PC-9 (cell line): ENCODE data around the gene MOB3B. TPM values are rescaled to one million over a fixed set of nuclear protein-coding genes. Genes with fewer than 3 reads are reported as not detected.
"Not testable (repeated sequence)": the region's sequence is repeated elsewhere in the genome, so short reads cannot be mapped to it uniquely, and the experiment has no call there.

Experiments
- BruUV-seq: library from RNA; stranded (reverse); fragments of 400-500 nt; replicated peaks from 2 replicates; lab custom pipeline; 2021; lab: Mats Ljungman, UMichigan
- CTCF ChIA-PET: fragments of 300-600 bp; sonication (Branson Sonifier 250); formaldehyde crosslinking; loops from one replicate; lab custom pipeline; 2022; ENCODE audit warnings: antibody characterized with exemption; lab: Charles Lee
- POLR2A ChIA-PET: fragments of 300-600 bp; sonication (Branson Sonifier 250); formaldehyde crosslinking; loops from one replicate; lab custom pipeline; 2022; ENCODE audit warnings: antibody characterized with exemption; ENCODE audit not compliant: unreplicated experiment; lab: Charles Lee
- DNase-seq, 2 experiments: peaks; one replicate each; pipeline versions ENCODE4 v3.0.0 to v3.0.0-alpha.2; 2015 to 2022; ENCODE audit warnings: mixed read lengths in 1 of 2
- H2AFZ ChIP-seq: fragments of 200-600 bp; sonication (generic); 2 replicates; pipeline ENCODE4 v1.8.1; 2017; ENCODE audit warnings: antibody characterized with exemption
- H3F3A ChIP-seq: fragments of 200-600 bp; sonication (generic); 2 replicates; pipeline ENCODE4 v1.8.1; 2017; ENCODE audit warnings: antibody characterized with exemption, mild to moderate bottlenecking, low read depth; ENCODE audit not compliant: insufficient read depth
- H3K27ac ChIP-seq: fragments of 200-600 bp; sonication (generic); 2 replicates; pipeline ENCODE4 v1.6.1; 2016; ENCODE audit warnings: mixed run types
- H3K27me3 ChIP-seq: fragments of 200-600 bp; sonication (generic); 2 replicates; pipeline ENCODE4 v1.6.1; 2016; ENCODE audit warnings: low read depth, mixed run types; ENCODE audit not compliant: insufficient read depth
- H3K36me3 ChIP-seq: fragments of 200-600 bp; sonication (generic); 2 replicates; pipeline ENCODE4 v1.6.1; 2016; ENCODE audit warnings: low read depth, mixed run types
- H3K4me1 ChIP-seq: fragments of 200-600 bp; sonication (generic); replicated peaks from 2 replicates; pipeline ENCODE4 v1.6.1; 2016; ENCODE audit warnings: mixed run types; ENCODE audit not compliant: insufficient read depth
- H3K4me2 ChIP-seq: fragments of 200-600 bp; sonication (generic); 2 replicates; pipeline ENCODE4 v1.6.1; 2017; ENCODE audit warnings: mixed run types
- H3K4me3 ChIP-seq: fragments of 200-600 bp; sonication (generic); 2 replicates; pipeline ENCODE4 v1.6.1; 2016; ENCODE audit warnings: mixed run types
- H3K79me2 ChIP-seq: fragments of 200-600 bp; sonication (generic); 2 replicates; pipeline ENCODE4 v1.6.1; 2017; ENCODE audit warnings: low read depth, mixed run types
- H3K9me2 ChIP-seq: fragments of 200-600 bp; sonication (generic); 2 replicates; pipeline ENCODE4 v1.8.1; 2017; ENCODE audit warnings: mild to moderate bottlenecking; ENCODE audit not compliant: insufficient read depth
- H3K9me3 ChIP-seq: fragments of 200-600 bp; sonication (generic); 2 replicates; pipeline ENCODE4 v1.8.1; 2016; ENCODE audit warnings: low read depth; ENCODE audit not compliant: insufficient read depth
- H4K20me1 ChIP-seq: fragments of 200-600 bp; sonication (generic); 2 replicates; pipeline ENCODE4 v1.8.1; 2017; ENCODE audit not compliant: insufficient read depth
- CTCF ChIP-seq: fragments of 200-600 bp; sonication (generic); conservative IDR thresholded peaks from 2 replicates; pipeline ENCODE4 v1.6.1; 2017; ENCODE audit warnings: mixed run types, antibody characterized with exemption, mild to moderate bottlenecking, moderate library complexity
- EZH2 ChIP-seq: fragments of 200-600 bp; sonication (generic); IDR thresholded peaks from 2 replicates; pipeline ENCODE4 v1.8.0; 2017; ENCODE audit warnings: antibody characterized with exemption, low read depth
- intact Hi-C: fragments of 100-400 bp; cut with micrococcal nuclease; formaldehyde crosslinking; loops from one replicate; pipeline ENCODE4 v1.10.0; 2022; ENCODE audit not compliant: unreplicated experiment
- total RNA-seq: library from RNA; stranded (reverse); gene quantifications from 2 replicates; pipeline ENCODE4 v1.2.3, GENCODE V29; 2021

MOB3B gene
- total RNA-seq, 1 experiment from 2014 or later, result 4.4 TPM

GRCh38 chr9:27453860-27454553 lies 75.6 kb downstream of the MOB3B start:
- POLR2A ChIA-PET, result no interaction called here
- no peak overlapping the region for H2AFZ ChIP-seq
- TF ChIP-seq CTCF (no peak), EZH2 (no peak)
- H3K27ac ChIP-seq, result peak overlapping the region; percentile 10; the same call in 1 of the 2 replicates
- intact Hi-C loops, result no loop called here
- H4K20me1 ChIP-seq, result no peaks in the 10 kb centered on the region
- H3K79me2 ChIP-seq, result no peaks in the 10 kb centered on the region
- H3K4me3 ChIP-seq, result no peak overlapping the region
- no peaks in the 10 kb centered on the region for H3K27me3 ChIP-seq
- H3K4me2 ChIP-seq, result peak overlapping the region; percentile 32
- no peaks in the 10 kb centered on the region for H3K9me2 ChIP-seq
- no peaks in the 10 kb centered on the region for H3K9me3 ChIP-seq
- no TSS peak for BruUV-seq
- peaks cover 12% of the 10 kb centered on the region for H3K4me1 ChIP-seq
- no peaks in the 10 kb centered on the region for H3K36me3 ChIP-seq
- CTCF ChIA-PET, result no interaction called here
- no peaks in the 10 kb centered on the region for H3F3A ChIP-seq
- peak; percentile 2 to 71 for DNase-seq

GRCh38 chr9:27451207-27451797 lies 78.3 kb downstream of the MOB3B start:
- H3K27ac ChIP-seq, result no peak overlapping the region
- no TSS peak for BruUV-seq
- no peaks in the 10 kb centered on the region for H3K27me3 ChIP-seq
- no peaks in the 10 kb centered on the region for H3F3A ChIP-seq
- ChIA-PET CTCF (no interaction called here), POLR2A (interaction anchor here (0.5 kb wide), 1 partner anchor 118 kb away, joined by 5 read pairs; no protein-coding TSS in a partner anchor)
- no peaks in the 10 kb centered on the region for H4K20me1 ChIP-seq
- no peaks in the 10 kb centered on the region for H3K36me3 ChIP-seq
- H3K9me3 ChIP-seq, result no peaks in the 10 kb centered on the region
- H3K9me2 ChIP-seq, result no peaks in the 10 kb centered on the region
- H3K4me3 ChIP-seq, result no peak overlapping the region
- no peak overlapping the region for H3K4me2 ChIP-seq
- no peak for TF ChIP-seq EZH2
- no peak for TF ChIP-seq CTCF
- no peaks in the 10 kb centered on the region for H3K79me2 ChIP-seq
- H3K4me1 ChIP-seq, result peaks cover 12% of the 10 kb centered on the region
- H2AFZ ChIP-seq, result no peak overlapping the region
- intact Hi-C loops, result no loop called here
- no peak for DNase-seq

- DNase-seq, result no peak
- peaks cover 12% of the 10 kb centered on the region for H3K4me1 ChIP-seq
- TF ChIP-seq EZH2 (no peak), CTCF (no peak)
- no peaks in the 10 kb centered on the region for H3K79me2 ChIP-seq
- no peaks in the 10 kb centered on the region for H3K9me2 ChIP-seq
- H3F3A ChIP-seq, result no peaks in the 10 kb centered on the region
- no peak overlapping the region for H3K4me3 ChIP-seq
- no peaks in the 10 kb centered on the region for H3K27me3 ChIP-seq
- ChIA-PET POLR2A (interaction anchor here (0.5 kb wide), 1 partner anchor 118 kb away, joined by 5 read pairs; no protein-coding TSS in a partner anchor), CTCF (no interaction called here)
- H2AFZ ChIP-seq, result no peak overlapping the region
- H3K36me3 ChIP-seq, result no peaks in the 10 kb centered on the region
- no peak overlapping the region for H3K4me2 ChIP-seq
- no peak overlapping the region for H3K27ac ChIP-seq
- H4K20me1 ChIP-seq, result no peaks in the 10 kb centered on the region
- BruUV-seq, result no TSS peak
- intact Hi-C loops, result no loop called here
- no peaks in the 10 kb centered on the region for H3K9me3 ChIP-seq
Measured at GRCh38 chr9:27450752-27451151, 78.9 kb downstream of the MOB3B start.

GRCh38 chr9:27448356-27448755 lies 81.3 kb downstream of the MOB3B start:
- H3K36me3 ChIP-seq, H4K20me1 ChIP-seq, intact Hi-C loops, H3K9me3 ChIP-seq, H3K27me3 ChIP-seq, H3K9me2 ChIP-seq, DNase-seq, H3K4me2 ChIP-seq, H3K4me3 ChIP-seq, H2AFZ ChIP-seq, H3K79me2 ChIP-seq, CTCF ChIA-PET, H3K4me1 ChIP-seq, H3K27ac ChIP-seq, BruUV-seq, H3F3A ChIP-seq: not testable (repeated sequence)
- POLR2A ChIA-PET, result interaction anchor here (0.5 kb wide), 1 partner anchor 35 kb away, joined by 5 read pairs; no protein-coding TSS in a partner anchor
